Sigmoid colon (tissue), 7 donors: ENCODE measurements around the gene ABO. TPM values are rescaled to one million over a fixed set of nuclear protein-coding genes. Genes with fewer than 3 reads are reported as not detected.
"Not testable (repeated sequence)": the region's sequence is repeated elsewhere in the genome, so short reads cannot be mapped to it uniquely, and the experiment has no call there.

Experiments
- DNase-seq: peaks from one replicate; pipeline ENCODE4 v3.0.0-alpha.2; 2019
- H3K27ac ChIP-seq, 4 donors: fragments of 200-600 bp; sonication (generic); one replicate each; pipeline ENCODE4 v1.5.1; 2016 to 2019; ENCODE audit warnings: mild to moderate bottlenecking in 1 of 4
- H3K27me3 ChIP-seq, 3 donors: fragments of 200-600 bp; sonication (generic); one replicate each; pipeline ENCODE4 v1.5.1; 2019; ENCODE audit warnings: mild to moderate bottlenecking in 1 of 3
- H3K36me3 ChIP-seq, 4 donors: fragments of 200-600 bp; sonication (generic); one replicate each; pipeline ENCODE4 v1.5.1; 2016 to 2019
- H3K4me1 ChIP-seq, 4 donors: fragments of 200-600 bp; sonication (generic); one replicate each; pipeline ENCODE4 v1.5.1; 2017 to 2019
- H3K4me3 ChIP-seq, 4 donors: fragments of 200-600 bp; sonication (generic); one replicate each; pipeline ENCODE4 v1.5.1; 2017 to 2019; ENCODE audit warnings: mild to moderate bottlenecking in 2 of 4, moderate library complexity in 1 of 4
- H3K9me3 ChIP-seq, 4 donors: fragments of 200-600 bp in 3 of 4; sonication (generic) in 3 of 4; one replicate each; pipeline versions ENCODE4 v1.5.1 to v1.6.1; 2013 to 2019
- EP300 ChIP-seq, 4 donors: sonication (generic); formaldehyde crosslinking; IDR thresholded peaks; one replicate each; pipeline ENCODE4 v1.6.1; 2017; ENCODE audit warnings: antibody characterized with exemption in 4 of 4
- POLR2A ChIP-seq, 2 donors: fragments of 450-650 bp; IDR thresholded peaks; one replicate each; pipeline ENCODE4 v1.6.1; 2016; ENCODE audit warnings: antibody characterized with exemption in 2 of 2, mild to moderate bottlenecking in 2 of 2, moderate library complexity in 2 of 2
- POLR2AphosphoS5 ChIP-seq, 4 donors: sonication (generic); formaldehyde crosslinking; IDR thresholded peaks; one replicate each; pipeline ENCODE4 v1.6.1; 2017; ENCODE audit warnings: antibody characterized with exemption in 4 of 4
- WGBS, 2 donors: extraction: QIAGEN DNeasy Blood & Tissue Kit; methylation state at CpG; one replicate each; pipeline ENCODE4 v1.1.7; 2013; 5-methylcytosine and 5-hydroxymethylcytosine counted together
- intact Hi-C: fragments of 100-400 bp; cut with DNase I; formaldehyde crosslinking; loops from one replicate; pipeline ENCODE4 v1.15.1; 2023
- polyA plus RNA-seq, 3 donors: library from polyadenylated mRNA; stranded (reverse); fragments of 200-250 nt; gene quantifications; one replicate each; pipeline ENCODE4 v1.2.3, GENCODE V29; 2013
- total RNA-seq, 4 donors: library from RNA; depleted of rRNA; stranded (reverse); fragments of >200 nt; gene quantifications; one replicate each; pipeline ENCODE4 v1.1.0, GENCODE V29; 2016
- TF ChIP-seq, protein P1 (sequence below), 4 experiments: fragments of 450-650 bp in 3 of 4; fragments of 200-600 bp in 1 of 4; IDR thresholded peaks; one replicate each; pipeline ENCODE4 v1.5.1; 2016 to 2019; ENCODE audit warnings: antibody characterized with exemption in 4 of 4, mild to moderate bottlenecking in 3 of 4, moderate library complexity in 2 of 4
- donor health status: healthy with polysubstance abuse.
- donor health status: Bipolar disorder and iron deficiency.
- donor health status: healthy.

Gene ABO
- total and polyA plus RNA-seq, 7 donors = 0.36 to 27.3 (median 1.5) TPM

- TF ChIP-seq, protein P1, sequence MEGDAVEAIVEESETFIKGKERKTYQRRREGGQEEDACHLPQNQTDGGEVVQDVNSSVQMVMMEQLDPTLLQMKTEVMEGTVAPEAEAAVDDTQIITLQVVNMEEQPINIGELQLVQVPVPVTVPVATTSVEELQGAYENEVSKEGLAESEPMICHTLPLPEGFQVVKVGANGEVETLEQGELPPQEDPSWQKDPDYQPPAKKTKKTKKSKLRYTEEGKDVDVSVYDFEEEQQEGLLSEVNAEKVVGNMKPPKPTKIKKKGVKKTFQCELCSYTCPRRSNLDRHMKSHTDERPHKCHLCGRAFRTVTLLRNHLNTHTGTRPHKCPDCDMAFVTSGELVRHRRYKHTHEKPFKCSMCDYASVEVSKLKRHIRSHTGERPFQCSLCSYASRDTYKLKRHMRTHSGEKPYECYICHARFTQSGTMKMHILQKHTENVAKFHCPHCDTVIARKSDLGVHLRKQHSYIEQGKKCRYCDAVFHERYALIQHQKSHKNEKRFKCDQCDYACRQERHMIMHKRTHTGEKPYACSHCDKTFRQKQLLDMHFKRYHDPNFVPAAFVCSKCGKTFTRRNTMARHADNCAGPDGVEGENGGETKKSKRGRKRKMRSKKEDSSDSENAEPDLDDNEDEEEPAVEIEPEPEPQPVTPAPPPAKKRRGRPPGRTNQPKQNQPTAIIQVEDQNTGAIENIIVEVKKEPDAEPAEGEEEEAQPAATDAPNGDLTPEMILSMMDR (IDR thresholded peaks at IDR 0.05) = no peak
- TF ChIP-seq POLR2AphosphoS5 (IDR thresholded peaks at IDR 0.05) (no peak), POLR2A (IDR thresholded peaks at IDR 0.05) (no peak), EP300 (IDR thresholded peaks at IDR 0.05) (no peak)
- Histone ChIP-seq H3K4me3 (no peak overlapping the region), H3K36me3 (no peaks in the 10 kb centered on the region), H3K27ac (no peak overlapping the region), H3K4me1 (no peaks in the 10 kb centered on the region), H3K9me3 (no peaks in the 10 kb centered on the region), H3K27me3 (peaks cover 0 to 3% (median 0%) of the 10 kb centered on the region in 3 donors)
- DNase-seq = no peak
- intact Hi-C loops = no loop called here
- 79 to 97% methylated on average over 2 of the region's 2 CpGs for WGBS, 2 donors
These were observed 15.8 kb upstream of the ABO start for GRCh38 chr9:133290751-133291302.

- H3K4me3 ChIP-seq = no peak overlapping the region
- intact Hi-C loops = no loop called here
- no peak overlapping the region for H3K27ac ChIP-seq
- H3K36me3 ChIP-seq = no peaks in the 10 kb centered on the region
- 40 to 51% methylated on average over 2 of the region's 2 CpGs for WGBS, 2 donors
- DNase-seq = no peak
- H3K9me3 ChIP-seq = no peaks in the 10 kb centered on the region
- H3K4me1 ChIP-seq = no peaks in the 10 kb centered on the region
- TF ChIP-seq EP300 (IDR thresholded peaks at IDR 0.05) = no peak
- no peaks in the 10 kb centered on the region for H3K27me3 ChIP-seq
These were observed 11.5 kb upstream of the ABO start for GRCh38 chr9:133286523-133286922.

- WGBS, 2 donors = 56 to 81% methylated on average over 6 of the region's 6 CpGs
- Histone ChIP-seq H3K4me1 (no peaks in the 10 kb centered on the region), H3K27ac (no peak overlapping the region), H3K27me3 (no peaks in the 10 kb centered on the region), H3K4me3 (no peak overlapping the region), H3K36me3 (no peaks in the 10 kb centered on the region), H3K9me3 (no peaks in the 10 kb centered on the region)
- no peak for DNase-seq
- intact Hi-C loops = no loop called here
- TF ChIP-seq, protein P1 (IDR thresholded peaks at IDR 0.05) = no peak
- no peak for TF ChIP-seq EP300 (IDR thresholded peaks at IDR 0.05)
- TF ChIP-seq POLR2A (IDR thresholded peaks at IDR 0.05) = no peak
- TF ChIP-seq POLR2AphosphoS5 (IDR thresholded peaks at IDR 0.05) = no peak
These were observed 10.3 kb upstream of the ABO start for GRCh38 chr9:133285252-133285775.

GRCh38 chr9:133284362-133284761, 9.4 kb upstream of the ABO start:
- Histone ChIP-seq H3K27me3 (no peaks in the 10 kb centered on the region), H3K9me3 (no peaks in the 10 kb centered on the region), H3K36me3 (no peaks in the 10 kb centered on the region), H3K4me3 (no peak overlapping the region), H3K27ac (no peak overlapping the region), H3K4me1 (no peaks in the 10 kb centered on the region)
- 97 to 98% methylated on average over 8 of the region's 8 CpGs for WGBS, 2 donors
- TF ChIP-seq POLR2AphosphoS5 (IDR thresholded peaks at IDR 0.05) = no peak
- TF ChIP-seq, protein P1 (IDR thresholded peaks at IDR 0.05) = no peak
- TF ChIP-seq POLR2A (IDR thresholded peaks at IDR 0.05) = no peak
- TF ChIP-seq EP300 (IDR thresholded peaks at IDR 0.05) = no peak
- no peak for DNase-seq
- intact Hi-C loops = no loop called here

DNA sequence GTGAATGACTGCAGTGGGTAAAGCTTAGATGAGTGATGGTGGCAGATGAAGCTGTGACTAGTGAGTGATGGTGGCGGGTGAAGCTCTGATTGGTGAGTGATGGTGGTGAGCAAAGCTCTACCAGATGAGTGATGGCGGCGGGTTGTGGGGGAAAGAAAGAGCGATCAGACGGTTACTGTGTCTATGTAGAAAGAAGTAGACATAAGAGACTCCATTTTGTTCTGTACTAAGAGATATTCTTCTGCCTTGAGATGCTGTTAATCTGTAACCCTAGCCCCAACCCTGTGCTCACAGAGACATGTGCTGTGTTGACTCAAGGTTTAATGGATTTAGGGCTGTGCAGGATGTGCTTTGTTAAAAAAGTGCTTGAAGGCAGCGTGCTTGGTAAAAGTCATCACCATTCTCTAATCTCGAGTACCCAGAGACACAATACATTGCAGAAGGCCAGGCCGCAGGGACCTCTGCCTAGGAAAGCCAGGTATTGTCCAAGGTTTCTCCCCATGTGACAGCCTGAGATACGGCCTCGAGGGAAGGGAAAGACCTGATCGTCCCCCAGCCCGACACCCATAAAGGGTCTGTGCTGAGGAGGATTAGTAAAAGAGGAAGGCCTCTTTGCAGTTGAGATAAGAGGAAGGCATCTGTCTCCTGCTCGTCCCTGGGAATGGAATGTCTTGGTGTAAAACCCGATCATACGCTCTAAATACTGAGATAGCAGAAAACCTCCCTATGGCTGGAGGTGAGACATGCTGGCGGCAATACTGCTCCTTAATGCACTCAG, 8.4 kb upstream of the ABO start:
- H3K4me1 ChIP-seq, H3K27me3 ChIP-seq, H3K9me3 ChIP-seq, H3K36me3 ChIP-seq, H3K27ac ChIP-seq, H3K4me3 ChIP-seq, intact Hi-C loops, DNase-seq: not testable (repeated sequence)
- 57 to 77% methylated on average over 16 of the region's 16 CpGs for WGBS, 2 donors
